HCT116 (cell line): ENCODE data around the gene IKZF3. TPM values are rescaled to one million over a fixed set of nuclear protein-coding genes. Genes with fewer than 3 reads are reported as not detected.
"Not testable (repeated sequence)": the region's sequence is repeated elsewhere in the genome, so short reads cannot be mapped to it uniquely, and the experiment has no call there.

Source experiments
- ATAC-seq: fragments of 200-7000 bp; cut with Tn5 transposase; 2 replicates; pipeline ENCODE4 v1.9.1; 2020; ENCODE audit warnings: mild to moderate bottlenecking, moderate library complexity
- BruUV-seq: library from RNA; stranded (reverse); fragments of 400-500 nt; replicated peaks from 2 replicates; lab custom pipeline; 2021; lab: Mats Ljungman, UMichigan
- CTCF ChIA-PET: fragments of 300-600 bp; sonication (Branson Sonifier 250); formaldehyde crosslinking; loops from one replicate; lab custom pipeline; 2021; ENCODE audit warnings: antibody characterized with exemption; lab: Charles Lee
- POLR2A ChIA-PET: fragments of 300-600, 350-600 bp; sonication (Branson Sonifier 250); formaldehyde crosslinking; loops from one replicate; lab custom pipeline; 2021; ENCODE audit warnings: antibody characterized with exemption; lab: Charles Lee
- RAD21 ChIA-PET, 2 experiments: fragments of 300-600 bp; sonication (Branson Sonifier 250); formaldehyde crosslinking; loops; one replicate each; lab custom pipeline; 2023; ENCODE audit warnings: low total read pairs in 2 of 2; ENCODE audit not compliant: uncharacterized antibody in 2 of 2, unreplicated experiment in 2 of 2, low non-redundant PET in 1 of 2; lab: Charles Lee
- DNase-seq: peaks from one replicate; pipeline ENCODE4 v3.0.0-alpha.2; 2010; ENCODE audit warnings: low read depth, low spot score
- H2AFZ ChIP-seq: fragments of 200-600 bp; shearing (Covaris generic), sonication (generic); 2 replicates; pipeline ENCODE4 v1.6.1; 2017; ENCODE audit warnings: low read depth, mixed run types, mixed read lengths, antibody characterized with exemption, low read length; ENCODE audit not compliant: poor library complexity, severe bottlenecking
- H3K27ac ChIP-seq: 2 replicates; pipeline ENCODE4 v1.5.1; 2012; ENCODE audit warnings: low read depth, low read length
- H3K27me3 ChIP-seq: fragments of 200-600 bp; sonication (generic); 2 replicates; pipeline ENCODE4 v1.6.1; 2016; ENCODE audit warnings: mixed run types, low read length, mixed read lengths; ENCODE audit not compliant: insufficient read depth
- H3K36me3 ChIP-seq, 2 experiments: fragments of 200-500 bp in 1 of 2; fragments of 200-600 bp in 1 of 2; sonication (Bioruptor generic) in 1 of 2; sonication (generic) in 1 of 2; 2 replicates each; pipeline versions ENCODE4 v1.5.1 to v1.6.1; 2014 to 2016; ENCODE audit warnings: low read length in 2 of 2, inconsistent platforms in 1 of 2, mixed read lengths in 1 of 2, mixed run types in 1 of 2; ENCODE audit not compliant: insufficient read depth in 2 of 2, control insufficient read depth in 1 of 2
- H3K4me1 ChIP-seq, 2 experiments: fragments of 200-600 bp in 1 of 2; sonication (generic) in 1 of 2; 2 replicates each; pipeline versions ENCODE4 v1.5.1 to v1.6.1; 2012 to 2017; ENCODE audit warnings: low read length in 2 of 2, inconsistent platforms in 1 of 2, mild to moderate bottlenecking in 1 of 2, mixed read lengths in 1 of 2, mixed run types in 1 of 2, moderate library complexity in 1 of 2; ENCODE audit not compliant: insufficient read depth in 2 of 2, control insufficient read depth in 1 of 2
- H3K4me2 ChIP-seq: fragments of 200-600 bp; sonication (generic); 2 replicates; pipeline ENCODE4 v1.6.1; 2017; ENCODE audit warnings: mixed run types, low read length, mixed read lengths
- H3K4me3 ChIP-seq, 2 experiments: fragments of 200-600 bp in 1 of 2; sonication (generic) in 1 of 2; replicated peaks in 1 of 2; 2 replicates each; pipeline ENCODE4 v1.5.1; 2011 to 2016; ENCODE audit warnings: low read length in 2 of 2, control low read depth in 1 of 2, low read depth in 1 of 2, mild to moderate bottlenecking in 1 of 2, mixed read lengths in 1 of 2, mixed run types in 1 of 2
- H3K79me2 ChIP-seq: fragments of 200-600 bp; sonication (generic); 2 replicates; pipeline ENCODE4 v1.6.1; 2017; ENCODE audit warnings: mild to moderate bottlenecking, mixed run types, low read length, moderate library complexity, mixed read lengths; ENCODE audit not compliant: insufficient read depth
- H3K9ac ChIP-seq: fragments of 200-600 bp; sonication (generic); 2 replicates; pipeline ENCODE4 v1.6.1; 2016; ENCODE audit warnings: low read length, mixed read lengths
- H3K9me2 ChIP-seq: fragments of 200-600 bp; sonication (generic), shearing (Covaris generic); 2 replicates; pipeline ENCODE4 v1.6.1; 2017; ENCODE audit warnings: mixed run types, mild to moderate bottlenecking, moderate library complexity; ENCODE audit not compliant: insufficient read depth
- H3K9me3 ChIP-seq, 2 experiments: fragments of 200-500 bp in 1 of 2; fragments of 200-600 bp in 1 of 2; sonication (Bioruptor generic) in 1 of 2; sonication (generic) in 1 of 2; 2 replicates each; pipeline ENCODE4 v1.6.1; 2014 to 2017; ENCODE audit warnings: low read length in 2 of 2, mixed read lengths in 2 of 2, inconsistent platforms in 1 of 2, low read depth in 1 of 2, mild to moderate bottlenecking in 1 of 2, mixed run types in 1 of 2, moderate library complexity in 1 of 2; ENCODE audit not compliant: control insufficient read depth in 1 of 2, insufficient read depth in 1 of 2
- H4K20me1 ChIP-seq: fragments of 200-600 bp; sonication (generic), shearing (Covaris generic); 2 replicates; pipeline ENCODE4 v1.6.1; 2017; ENCODE audit warnings: mixed run types, mild to moderate bottlenecking, moderate library complexity; ENCODE audit not compliant: insufficient read depth
- CBX3 ChIP-seq: IDR thresholded peaks from 2 replicates; pipeline ENCODE4 v1.6.1; 2012; ENCODE audit warnings: low read depth
- EGR1 ChIP-seq: IDR thresholded peaks from 2 replicates; pipeline ENCODE4 v1.6.1; 2012; ENCODE audit warnings: low read depth
- ELF1 ChIP-seq: IDR thresholded peaks from 2 replicates; pipeline ENCODE4 v1.6.1; 2012; ENCODE audit warnings: low read depth, borderline replicate concordance
- EZH2 ChIP-seq: fragments of 200-600 bp; sonication (generic); IDR thresholded peaks from 2 replicates; pipeline ENCODE4 v1.6.1; 2017; ENCODE audit warnings: antibody characterized with exemption, mixed run types
- EZH2phosphoT487 ChIP-seq: fragments of 200-600 bp; IDR thresholded peaks from 2 replicates; pipeline ENCODE4 v1.6.1; 2018; ENCODE audit warnings: antibody characterized with exemption, borderline replicate concordance
- FOSL1 ChIP-seq: IDR thresholded peaks from 2 replicates; pipeline ENCODE4 v1.6.1; 2012; ENCODE audit warnings: low read depth
- JUND ChIP-seq: IDR thresholded peaks from 2 replicates; pipeline ENCODE4 v1.6.1; 2012
- POLR2A ChIP-seq: IDR thresholded peaks from 2 replicates; pipeline ENCODE4 v1.7.0; 2011; ENCODE audit warnings: borderline replicate concordance; ENCODE audit not compliant: insufficient read depth, insufficient read length; ENCODE audit errors: extremely low read depth
- POLR2AphosphoS5 ChIP-seq: IDR thresholded peaks from 2 replicates; pipeline ENCODE4 v1.6.1; 2011; ENCODE audit warnings: mild to moderate bottlenecking, low read depth, low read length, moderate library complexity
- SIN3A ChIP-seq: IDR thresholded peaks from 2 replicates; pipeline ENCODE4 v1.6.1; 2012; ENCODE audit warnings: low read depth
- SP1 ChIP-seq: IDR thresholded peaks from 2 replicates; pipeline ENCODE4 v1.6.1; 2012; ENCODE audit warnings: low read depth
- SRF ChIP-seq: IDR thresholded peaks from 2 replicates; pipeline ENCODE4 v1.6.1; 2012; ENCODE audit warnings: low read depth
- TCF7L2 ChIP-seq: IDR thresholded peaks from 2 replicates; pipeline ENCODE4 v1.7.0; 2011; ENCODE audit warnings: borderline replicate concordance, inconsistent platforms; ENCODE audit not compliant: insufficient read depth, insufficient read length; ENCODE audit errors: extremely low read depth
- YY1 ChIP-seq: IDR thresholded peaks from 2 replicates; pipeline ENCODE4 v1.6.1; 2011; ENCODE audit warnings: low read length, low read depth, moderate library complexity, mild to moderate bottlenecking; ENCODE audit not compliant: insufficient replicate concordance; ENCODE audit errors: extremely low read depth
- ZFX ChIP-seq: fragments of 450-650 bp; IDR thresholded peaks from 2 replicates; pipeline ENCODE4 v1.6.1; 2017
- ZNF274 ChIP-seq: fragments of 200-500 bp; sonication (Bioruptor generic); IDR thresholded peaks from 2 replicates; pipeline ENCODE4 v1.6.1; 2014; ENCODE audit warnings: mild to moderate bottlenecking, low read depth, low read length, inconsistent platforms
- intact Hi-C: fragments of 100-400 bp; cut with micrococcal nuclease; formaldehyde crosslinking; loops from 2 replicates; pipeline ENCODE4 v1.10.0; 2022
- total RNA-seq: library from RNA; stranded (reverse); gene quantifications from one replicate; pipeline ENCODE4 v1.2.1, GENCODE V29; 2021; ENCODE audit not compliant: unreplicated experiment
- TF ChIP-seq, protein P1 (sequence below): IDR thresholded peaks from 2 replicates; pipeline ENCODE4 v1.6.1; 2012
- TF ChIP-seq, protein P2 (sequence below): IDR thresholded peaks from 2 replicates; pipeline ENCODE4 v1.6.1; 2011; ENCODE audit warnings: mild to moderate bottlenecking, low read length, moderate library complexity; ENCODE audit not compliant: insufficient replicate concordance; ENCODE audit errors: extremely low read depth
- TF ChIP-seq, protein P3 (sequence below): IDR thresholded peaks from 2 replicates; pipeline ENCODE4 v1.6.1; 2012
- TF ChIP-seq, protein P4 (sequence below): IDR thresholded peaks from 2 replicates; pipeline ENCODE4 v1.6.1; 2012; ENCODE audit warnings: low read depth

Gene IKZF3
- total RNA-seq, 1 experiment from 2014 or later, result 0.30 TPM

DNA sequence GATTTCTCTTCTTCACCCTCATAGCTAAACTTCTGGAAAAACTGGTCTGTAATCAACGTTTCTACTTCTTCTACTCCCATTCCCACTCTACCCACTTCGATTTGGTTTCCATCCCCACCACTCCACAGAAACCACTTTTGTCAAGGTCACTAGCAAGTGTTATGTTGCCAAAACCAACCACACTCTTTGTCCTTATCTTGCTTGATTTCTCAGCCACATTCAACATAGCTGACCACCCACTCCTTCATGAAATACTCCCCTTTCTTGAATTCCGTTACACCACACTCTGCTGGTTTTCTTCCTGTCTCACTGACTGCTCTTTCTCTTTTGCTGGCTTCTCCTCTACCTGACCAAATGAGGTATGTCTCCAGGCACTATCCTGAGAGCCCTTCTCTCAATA lies 11.9 kb downstream of the IKZF3 start:
- no peak overlapping the region for H2AFZ ChIP-seq
- CTCF ChIA-PET, result no interaction called here
- POLR2A ChIA-PET, result no interaction called here

DNA sequence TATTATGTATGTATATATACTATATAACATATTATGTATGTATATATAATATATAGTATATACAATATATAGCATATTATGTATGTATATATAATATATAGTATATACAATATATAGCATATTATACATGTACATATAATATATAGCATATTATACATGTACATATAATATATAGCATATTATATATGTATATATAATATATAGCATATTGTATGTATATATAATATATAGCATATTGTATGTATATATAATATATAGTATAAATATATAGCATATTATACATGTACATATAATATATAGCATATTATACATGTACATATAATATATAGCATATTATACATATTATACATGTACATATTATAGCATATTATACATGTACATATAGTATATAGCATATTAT lies 13.9 kb downstream of the IKZF3 start:
- CTCF ChIA-PET, BruUV-seq, H3K4me1 ChIP-seq, H3K4me2 ChIP-seq, H3K27ac ChIP-seq, H3K9me2 ChIP-seq, H3K9me3 ChIP-seq, intact Hi-C loops, RAD21 ChIA-PET, H4K20me1 ChIP-seq, DNase-seq, H3K36me3 ChIP-seq, H3K4me3 ChIP-seq, POLR2A ChIA-PET, ATAC-seq, H2AFZ ChIP-seq, H3K79me2 ChIP-seq, H3K9ac ChIP-seq: not testable (repeated sequence)
- peaks cover 34% of the 10 kb centered on the region for H3K27me3 ChIP-seq

More for the DNA sequence above, 11.9 kb downstream of the IKZF3 start:
- DNase-seq, result no peak
- TF ChIP-seq, protein P1, sequence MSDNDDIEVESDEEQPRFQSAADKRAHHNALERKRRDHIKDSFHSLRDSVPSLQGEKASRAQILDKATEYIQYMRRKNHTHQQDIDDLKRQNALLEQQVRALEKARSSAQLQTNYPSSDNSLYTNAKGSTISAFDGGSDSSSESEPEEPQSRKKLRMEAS, result no peak
- no peak for TF ChIP-seq EZH2phosphoT487
- TF ChIP-seq ELF1, result no peak
- TF ChIP-seq CBX3, result no peak
- no peak for TF ChIP-seq ZNF274
- no peak for TF ChIP-seq POLR2A
- TF ChIP-seq, protein P2, sequence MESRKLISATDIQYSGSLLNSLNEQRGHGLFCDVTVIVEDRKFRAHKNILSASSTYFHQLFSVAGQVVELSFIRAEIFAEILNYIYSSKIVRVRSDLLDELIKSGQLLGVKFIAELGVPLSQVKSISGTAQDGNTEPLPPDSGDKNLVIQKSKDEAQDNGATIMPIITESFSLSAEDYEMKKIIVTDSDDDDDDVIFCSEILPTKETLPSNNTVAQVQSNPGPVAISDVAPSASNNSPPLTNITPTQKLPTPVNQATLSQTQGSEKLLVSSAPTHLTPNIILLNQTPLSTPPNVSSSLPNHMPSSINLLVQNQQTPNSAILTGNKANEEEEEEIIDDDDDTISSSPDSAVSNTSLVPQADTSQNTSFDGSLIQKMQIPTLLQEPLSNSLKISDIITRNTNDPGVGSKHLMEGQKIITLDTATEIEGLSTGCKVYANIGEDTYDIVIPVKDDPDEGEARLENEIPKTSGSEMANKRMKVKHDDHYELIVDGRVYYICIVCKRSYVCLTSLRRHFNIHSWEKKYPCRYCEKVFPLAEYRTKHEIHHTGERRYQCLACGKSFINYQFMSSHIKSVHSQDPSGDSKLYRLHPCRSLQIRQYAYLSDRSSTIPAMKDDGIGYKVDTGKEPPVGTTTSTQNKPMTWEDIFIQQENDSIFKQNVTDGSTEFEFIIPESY, result no peak
- TF ChIP-seq EZH2, result no peak
- no peak for TF ChIP-seq JUND
- no peak for TF ChIP-seq ZFX
- no peak for TF ChIP-seq SIN3A
- TF ChIP-seq TCF7L2, result no peak
- TF ChIP-seq, protein P3, sequence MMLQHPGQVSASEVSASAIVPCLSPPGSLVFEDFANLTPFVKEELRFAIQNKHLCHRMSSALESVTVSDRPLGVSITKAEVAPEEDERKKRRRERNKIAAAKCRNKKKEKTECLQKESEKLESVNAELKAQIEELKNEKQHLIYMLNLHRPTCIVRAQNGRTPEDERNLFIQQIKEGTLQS, result no peak
- TF ChIP-seq POLR2AphosphoS5, result no peak
- no peak for TF ChIP-seq EGR1
- TF ChIP-seq, protein P4, sequence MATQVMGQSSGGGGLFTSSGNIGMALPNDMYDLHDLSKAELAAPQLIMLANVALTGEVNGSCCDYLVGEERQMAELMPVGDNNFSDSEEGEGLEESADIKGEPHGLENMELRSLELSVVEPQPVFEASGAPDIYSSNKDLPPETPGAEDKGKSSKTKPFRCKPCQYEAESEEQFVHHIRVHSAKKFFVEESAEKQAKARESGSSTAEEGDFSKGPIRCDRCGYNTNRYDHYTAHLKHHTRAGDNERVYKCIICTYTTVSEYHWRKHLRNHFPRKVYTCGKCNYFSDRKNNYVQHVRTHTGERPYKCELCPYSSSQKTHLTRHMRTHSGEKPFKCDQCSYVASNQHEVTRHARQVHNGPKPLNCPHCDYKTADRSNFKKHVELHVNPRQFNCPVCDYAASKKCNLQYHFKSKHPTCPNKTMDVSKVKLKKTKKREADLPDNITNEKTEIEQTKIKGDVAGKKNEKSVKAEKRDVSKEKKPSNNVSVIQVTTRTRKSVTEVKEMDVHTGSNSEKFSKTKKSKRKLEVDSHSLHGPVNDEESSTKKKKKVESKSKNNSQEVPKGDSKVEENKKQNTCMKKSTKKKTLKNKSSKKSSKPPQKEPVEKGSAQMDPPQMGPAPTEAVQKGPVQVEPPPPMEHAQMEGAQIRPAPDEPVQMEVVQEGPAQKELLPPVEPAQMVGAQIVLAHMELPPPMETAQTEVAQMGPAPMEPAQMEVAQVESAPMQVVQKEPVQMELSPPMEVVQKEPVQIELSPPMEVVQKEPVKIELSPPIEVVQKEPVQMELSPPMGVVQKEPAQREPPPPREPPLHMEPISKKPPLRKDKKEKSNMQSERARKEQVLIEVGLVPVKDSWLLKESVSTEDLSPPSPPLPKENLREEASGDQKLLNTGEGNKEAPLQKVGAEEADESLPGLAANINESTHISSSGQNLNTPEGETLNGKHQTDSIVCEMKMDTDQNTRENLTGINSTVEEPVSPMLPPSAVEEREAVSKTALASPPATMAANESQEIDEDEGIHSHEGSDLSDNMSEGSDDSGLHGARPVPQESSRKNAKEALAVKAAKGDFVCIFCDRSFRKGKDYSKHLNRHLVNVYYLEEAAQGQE, result no peak
- TF ChIP-seq YY1, result no peak
- no peak for TF ChIP-seq SP1
- TF ChIP-seq SRF, result no peak
- no peak for TF ChIP-seq FOSL1
- TF ChIP-seq, all 23 proteins: peak for 0
- BruUV-seq, result no TSS peak
- no peaks in the 10 kb centered on the region for H3K9me3 ChIP-seq
- H3K4me2 ChIP-seq, result no peak overlapping the region
- no peaks in the 10 kb centered on the region for H3K9me2 ChIP-seq
- no peaks in the 10 kb centered on the region for H3K4me1 ChIP-seq
- H3K79me2 ChIP-seq, result no peaks in the 10 kb centered on the region
- H3K4me3 ChIP-seq, result no peak overlapping the region
- intact Hi-C loops, result no loop called here
- RAD21 ChIA-PET, result no interaction called here
- ATAC-seq, result no peak
- no peak overlapping the region for H3K27ac ChIP-seq
- H3K27me3 ChIP-seq, result peaks cover 15% of the 10 kb centered on the region
- H3K9ac ChIP-seq, result no peak overlapping the region
- no peaks in the 10 kb centered on the region for H3K36me3 ChIP-seq
- H4K20me1 ChIP-seq, result no peaks in the 10 kb centered on the region
